Subcutaneous adipose tissue (tissue), 4 donors: ENCODE data around the gene RFX7. TPM values are rescaled to one million over a fixed set of nuclear protein-coding genes. Genes with fewer than 3 reads are reported as not detected.

Experiments used
- CTCF ChIP-seq: fragments of 450-650 bp; IDR thresholded peaks from one replicate; pipeline ENCODE4 v1.5.1; 2016; ENCODE audit warnings: low read depth, mild to moderate bottlenecking, control low read depth, antibody characterized with exemption, moderate library complexity
- total RNA-seq, 4 donors: library from RNA; depleted of rRNA; stranded (reverse); fragments of >200 nt; gene quantifications; one replicate each; pipeline ENCODE4 v1.1.0, GENCODE V29; 2016

RFX7 gene
- total RNA-seq, 4 donors from 2014 or later, result 6.0 to 10.2 (median 8.3) TPM

GRCh38 chr15:56247266-56247665 is 3.6 kb upstream of the RFX7 start:
- no peak for TF ChIP-seq CTCF

GRCh38 chr15:56245871-56246814 is 2.5 kb upstream of the RFX7 start:
- TF ChIP-seq CTCF, result no peak

- TF ChIP-seq CTCF, result no peak
Observed at GRCh38 chr15:56244811-56245576, 1.3 kb upstream of the RFX7 start.

GRCh38 chr15:56244038-56244810 is 545 bp upstream of the RFX7 start:
- TF ChIP-seq CTCF, result no peak

- TF ChIP-seq CTCF, result no peak
Observed at GRCh38 chr15:56242576-56243162, 1.0 kb downstream of the RFX7 start.

GRCh38 chr15:56241374-56242105 is 2.1 kb downstream of the RFX7 start:
- TF ChIP-seq CTCF, result no peak
